A549 treated with Hydrocortisone at 1 μM for 4 hours (cell line): ENCODE data around the gene SNTN. TPM values are rescaled to one million over a fixed set of nuclear protein-coding genes. Genes with fewer than 3 reads are reported as not detected.

ENCODE experiments used
- total RNA-seq: library from RNA; stranded (reverse); fragments of 200-300 nt; extraction: Qiagen RNA extraction; gene quantifications from 5 replicates; pipeline ENCODE4 v1.2.3, GENCODE V29; 2022

The SNTN gene
- total RNA-seq = not detected in 5 replicates

DNA sequence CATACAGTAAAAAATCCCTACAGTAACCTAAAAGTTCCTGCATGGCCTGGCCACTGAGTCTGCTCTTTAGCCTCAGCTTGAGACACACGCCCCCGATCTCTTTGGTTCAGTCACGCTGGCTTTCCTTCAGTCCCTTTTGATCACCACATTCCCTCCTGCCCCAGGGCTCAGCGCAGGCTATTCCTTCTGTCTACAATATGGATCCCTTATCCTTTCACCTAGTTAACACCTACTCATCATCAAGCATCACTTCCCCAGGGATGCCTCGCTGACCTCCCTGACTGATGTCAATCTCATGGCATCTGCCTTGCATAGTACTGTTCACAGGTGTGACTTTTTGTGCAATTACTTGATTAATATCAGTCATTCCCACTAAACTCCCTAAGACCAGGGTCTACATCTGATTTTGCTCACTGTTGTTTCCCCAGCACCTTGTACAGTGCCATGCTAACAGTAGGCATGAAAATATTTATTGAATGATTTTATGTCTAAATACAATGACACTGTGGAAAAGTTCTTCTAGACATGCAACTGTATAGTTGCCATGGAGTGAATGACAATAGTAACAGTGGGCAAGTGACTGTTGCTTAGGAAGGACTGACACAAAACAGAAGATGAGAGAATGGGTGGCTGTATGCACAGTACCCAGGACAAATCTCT, at the start of gene SNTN:
TSS of gene SNTN (plus strand) at position 610 of the 660 bp plus-strand sequence. CDS start at position 623, 13 bp downstream.

Other genes starting within 250 kb of the SNTN start
- gene C3orf49, start 166.6 kb downstream of the SNTN start, total RNA-seq = not detected in 5 replicates
- gene THOC7, start 211.1 kb downstream of the SNTN start, total RNA-seq = 56.5 to 68.8 TPM (median 61.5 TPM) in 5 replicates
- gene ATXN7, start 211.2 kb downstream of the SNTN start, total RNA-seq = 2.8 to 5.6 TPM (median 4.5 TPM) in 5 replicates